HEK293 (cell line): ENCODE measurements around the gene SAMD4A.

Experiments
- CTCF ChIA-PET: fragments of 350-600 bp; formaldehyde crosslinking; extraction: SDS; loops from one replicate; lab custom pipeline; 2021; ENCODE audit warnings: antibody characterized with exemption; lab: Yijun Ruan, JAX
- POLR2A ChIA-PET: fragments of 300-600 bp; formaldehyde crosslinking; extraction: SDS; loops from one replicate; lab custom pipeline; 2020; ENCODE audit warnings: antibody characterized with exemption, inconsistent platforms; lab: Yijun Ruan, JAX
- H3K27ac ChIP-seq: fragments of 200-500 bp; sonication (Bioruptor generic); 2 replicates; pipeline ENCODE4 v1.5.1; 2014; ENCODE audit warnings: low read depth, low read length, control low read depth, inconsistent platforms; ENCODE audit errors: extremely low read depth
- H3K36me3 ChIP-seq, 2 experiments: fragments of 200-500 bp in 1 of 2; sonication (Bioruptor generic) in 1 of 2; 1 replicate in 1 of 2; 2 replicates in 1 of 2; pipeline ENCODE4 v1.5.1; 2014 to 2017; ENCODE audit warnings: inconsistent platforms in 2 of 2, low read length in 2 of 2; ENCODE audit not compliant: control insufficient read depth in 2 of 2, insufficient read depth in 1 of 2
- H3K4me1 ChIP-seq: fragments of 200-500 bp; sonication (Bioruptor generic); 2 replicates; pipeline ENCODE4 v1.5.1; 2014; ENCODE audit warnings: mild to moderate bottlenecking, low read length, inconsistent platforms; ENCODE audit not compliant: control insufficient read depth, insufficient read depth
- H3K4me3 ChIP-seq: 2 replicates; pipeline ENCODE4 v1.5.1; 2011; ENCODE audit warnings: low read depth, mild to moderate bottlenecking, control low read depth, low read length, moderate library complexity
- H3K9me3 ChIP-seq: fragments of 200-500 bp; sonication (Bioruptor generic); 2 replicates; pipeline ENCODE4 v1.5.1; 2014; ENCODE audit warnings: low read depth, low read length, inconsistent platforms; ENCODE audit not compliant: control insufficient read depth, insufficient read depth
- MZF1 ChIP-seq: fragments of 450-650 bp; formaldehyde crosslinking; IDR thresholded peaks from 2 replicates; pipeline ENCODE4 v1.5.1; 2017; ENCODE audit warnings: missing biosample characterization, missing genetic modification characterization, borderline replicate concordance
- RBAK ChIP-seq: fragments of 450-650 bp; formaldehyde crosslinking; IDR thresholded peaks from 2 replicates; pipeline ENCODE4 v1.5.1; 2016; ENCODE audit warnings: missing biosample characterization, missing genetic modification characterization
- WT1 ChIP-seq: fragments of 450-650 bp; formaldehyde crosslinking; IDR thresholded peaks from 2 replicates; pipeline ENCODE4 v1.5.1; 2016; ENCODE audit warnings: missing biosample characterization, missing genetic modification characterization
- ZBTB8A ChIP-seq: fragments of 450-650 bp; formaldehyde crosslinking; IDR thresholded peaks from 2 replicates; pipeline ENCODE4 v1.5.1; 2016; ENCODE audit warnings: missing biosample characterization, missing genetic modification characterization
- ZIC2 ChIP-seq: fragments of 450-650 bp; formaldehyde crosslinking; IDR thresholded peaks from 2 replicates; pipeline ENCODE4 v1.5.1; 2016; ENCODE audit warnings: missing biosample characterization, missing genetic modification characterization
- ZNF274 ChIP-seq, 2 experiments: fragments of 200-500 bp in 1 of 2; fragments of 450-650 bp in 1 of 2; sonication (Bioruptor generic) in 1 of 2; formaldehyde crosslinking in 1 of 2; IDR thresholded peaks; 2 replicates each; pipeline versions ENCODE4 v1.5.1 to v1.6.1; 2014 to 2016; ENCODE audit warnings: borderline replicate concordance in 1 of 2, inconsistent platforms in 1 of 2, low read length in 1 of 2, missing biosample characterization in 1 of 2, missing genetic modification characterization in 1 of 2
- ZNF394 ChIP-seq: fragments of 450-650 bp; formaldehyde crosslinking; IDR thresholded peaks from 2 replicates; pipeline ENCODE4 v1.5.1; 2016; ENCODE audit warnings: missing biosample characterization, missing genetic modification characterization, mild to moderate bottlenecking, moderate library complexity, borderline replicate concordance
- ZNF473 ChIP-seq: fragments of 450-650 bp; formaldehyde crosslinking; IDR thresholded peaks from 2 replicates; pipeline ENCODE4 v1.5.1; 2017; ENCODE audit warnings: missing biosample characterization, missing genetic modification characterization
- ZNF555 ChIP-seq: fragments of 450-650 bp; formaldehyde crosslinking; conservative IDR thresholded peaks from 2 replicates; pipeline ENCODE4 v1.5.1; 2017; ENCODE audit warnings: missing biosample characterization, mild to moderate bottlenecking, missing genetic modification characterization, inconsistent platforms
- TF ChIP-seq, protein P1 (sequence below): fragments of 450-650 bp; formaldehyde crosslinking; IDR thresholded peaks from 2 replicates; pipeline ENCODE4 v1.5.1; 2016; ENCODE audit warnings: missing biosample characterization, missing genetic modification characterization
- TF ChIP-seq, protein P2 (sequence below): fragments of 450-650 bp; formaldehyde crosslinking; IDR thresholded peaks from 2 replicates; pipeline ENCODE4 v1.5.1; 2016; ENCODE audit warnings: missing biosample characterization, missing genetic modification characterization
- TF ChIP-seq, protein P3 (sequence below): fragments of 450-650 bp; formaldehyde crosslinking; IDR thresholded peaks from 2 replicates; pipeline ENCODE4 v1.5.1; 2016; ENCODE audit warnings: missing biosample characterization, missing genetic modification characterization

SAMD4A gene

DNA sequence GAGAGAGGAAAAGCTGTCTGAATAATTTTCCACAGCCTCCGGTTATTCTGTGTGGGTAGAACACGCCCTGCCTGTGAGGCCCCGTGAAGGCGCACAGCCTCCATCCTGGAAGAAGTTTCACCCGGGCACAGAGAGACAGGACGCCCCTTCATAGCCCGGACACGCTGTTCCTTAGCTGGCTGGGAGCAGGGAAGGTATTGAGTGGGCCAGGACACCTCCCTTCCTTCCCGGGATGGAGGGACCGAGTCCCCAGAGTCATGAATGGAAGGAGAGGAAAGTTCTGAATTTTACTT, 200.2 kb downstream of the SAMD4A start (continued):
- TF ChIP-seq, protein P1, sequence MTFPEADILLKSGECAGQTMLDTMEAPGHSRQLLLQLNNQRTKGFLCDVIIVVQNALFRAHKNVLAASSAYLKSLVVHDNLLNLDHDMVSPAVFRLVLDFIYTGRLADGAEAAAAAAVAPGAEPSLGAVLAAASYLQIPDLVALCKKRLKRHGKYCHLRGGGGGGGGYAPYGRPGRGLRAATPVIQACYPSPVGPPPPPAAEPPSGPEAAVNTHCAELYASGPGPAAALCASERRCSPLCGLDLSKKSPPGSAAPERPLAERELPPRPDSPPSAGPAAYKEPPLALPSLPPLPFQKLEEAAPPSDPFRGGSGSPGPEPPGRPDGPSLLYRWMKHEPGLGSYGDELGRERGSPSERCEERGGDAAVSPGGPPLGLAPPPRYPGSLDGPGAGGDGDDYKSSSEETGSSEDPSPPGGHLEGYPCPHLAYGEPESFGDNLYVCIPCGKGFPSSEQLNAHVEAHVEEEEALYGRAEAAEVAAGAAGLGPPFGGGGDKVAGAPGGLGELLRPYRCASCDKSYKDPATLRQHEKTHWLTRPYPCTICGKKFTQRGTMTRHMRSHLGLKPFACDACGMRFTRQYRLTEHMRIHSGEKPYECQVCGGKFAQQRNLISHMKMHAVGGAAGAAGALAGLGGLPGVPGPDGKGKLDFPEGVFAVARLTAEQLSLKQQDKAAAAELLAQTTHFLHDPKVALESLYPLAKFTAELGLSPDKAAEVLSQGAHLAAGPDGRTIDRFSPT (tag by site-specific recombination), result no peak
- TF ChIP-seq ZIC2 (tag by site-specific recombination) (no peak), ZNF473 (tag by site-specific recombination) (no peak), WT1 (tag by site-specific recombination) (no peak), ZNF394 (no peak), RBAK (no peak)
- TF ChIP-seq, protein P2, sequence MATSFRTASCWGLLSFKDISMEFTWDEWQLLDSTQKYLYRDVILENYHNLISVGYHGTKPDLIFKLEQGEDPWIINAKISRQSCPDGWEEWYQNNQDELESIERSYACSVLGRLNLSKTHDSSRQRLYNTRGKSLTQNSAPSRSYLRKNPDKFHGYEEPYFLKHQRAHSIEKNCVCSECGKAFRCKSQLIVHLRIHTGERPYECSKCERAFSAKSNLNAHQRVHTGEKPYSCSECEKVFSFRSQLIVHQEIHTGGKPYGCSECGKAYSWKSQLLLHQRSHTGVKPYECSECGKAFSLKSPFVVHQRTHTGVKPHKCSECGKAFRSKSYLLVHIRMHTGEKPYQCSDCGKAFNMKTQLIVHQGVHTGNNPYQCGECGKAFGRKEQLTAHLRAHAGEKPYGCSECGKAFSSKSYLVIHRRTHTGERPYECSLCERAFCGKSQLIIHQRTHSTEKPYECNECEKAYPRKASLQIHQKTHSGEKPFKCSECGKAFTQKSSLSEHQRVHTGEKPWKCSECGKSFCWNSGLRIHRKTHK (tag by site-specific recombination), result no peak
- TF ChIP-seq, protein P3, sequence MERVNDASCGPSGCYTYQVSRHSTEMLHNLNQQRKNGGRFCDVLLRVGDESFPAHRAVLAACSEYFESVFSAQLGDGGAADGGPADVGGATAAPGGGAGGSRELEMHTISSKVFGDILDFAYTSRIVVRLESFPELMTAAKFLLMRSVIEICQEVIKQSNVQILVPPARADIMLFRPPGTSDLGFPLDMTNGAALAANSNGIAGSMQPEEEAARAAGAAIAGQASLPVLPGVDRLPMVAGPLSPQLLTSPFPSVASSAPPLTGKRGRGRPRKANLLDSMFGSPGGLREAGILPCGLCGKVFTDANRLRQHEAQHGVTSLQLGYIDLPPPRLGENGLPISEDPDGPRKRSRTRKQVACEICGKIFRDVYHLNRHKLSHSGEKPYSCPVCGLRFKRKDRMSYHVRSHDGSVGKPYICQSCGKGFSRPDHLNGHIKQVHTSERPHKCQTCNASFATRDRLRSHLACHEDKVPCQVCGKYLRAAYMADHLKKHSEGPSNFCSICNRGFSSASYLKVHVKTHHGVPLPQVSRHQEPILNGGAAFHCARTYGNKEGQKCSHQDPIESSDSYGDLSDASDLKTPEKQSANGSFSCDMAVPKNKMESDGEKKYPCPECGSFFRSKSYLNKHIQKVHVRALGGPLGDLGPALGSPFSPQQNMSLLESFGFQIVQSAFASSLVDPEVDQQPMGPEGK (tag by site-specific recombination), result no peak
- TF ChIP-seq, all 188 proteins: peak for 0

DNA sequence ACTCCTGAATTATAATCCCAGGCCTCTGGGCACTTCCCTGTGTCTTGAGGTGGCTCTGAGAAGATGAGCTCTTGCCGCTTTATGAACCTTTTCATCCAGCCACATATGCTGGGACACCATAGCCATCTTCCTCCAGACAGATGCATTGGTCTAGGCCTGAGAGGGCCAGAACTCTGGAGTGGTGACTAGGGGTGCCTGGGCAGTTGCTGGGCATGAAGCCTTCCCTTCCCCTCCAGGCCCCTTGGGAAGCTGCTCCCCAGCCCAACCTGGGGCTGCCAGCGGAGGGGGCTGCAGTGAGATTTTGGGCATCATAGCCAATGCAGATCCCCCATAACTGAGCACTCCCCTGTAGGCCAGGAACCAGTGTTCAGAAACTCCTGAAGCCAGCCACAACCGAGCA, 200.5 kb downstream of the SAMD4A start:
- H3K27ac ChIP-seq, result no peak overlapping the region
- CTCF ChIA-PET, result interaction anchor here (0.6 to 1.0 kb wide), 3 partner anchors 31 to 203 kb away, joined by 5 to 6 read pairs (median 5); no protein-coding TSS in a partner anchor
- H3K4me1 ChIP-seq, result no peaks in the 10 kb centered on the region
- H3K4me3 ChIP-seq, result no peak overlapping the region
- POLR2A ChIA-PET, result interaction anchor here (0.6 kb wide), 1 partner anchor 72 kb away, joined by 3 read pairs; no protein-coding TSS in a partner anchor
- peaks cover 0 to 7% of the 10 kb centered on the region in 2 experiments; a peak in 1 of 3 replicates for H3K36me3 ChIP-seq
- H3K9me3 ChIP-seq, result no peaks in the 10 kb centered on the region
- TF ChIP-seq ZBTB8A (tag by site-specific recombination) (no peak), MZF1 (tag by site-specific recombination) (0 out of 2 replicates have a peak, but pooled peaks have one; percentile 25)

DNA sequence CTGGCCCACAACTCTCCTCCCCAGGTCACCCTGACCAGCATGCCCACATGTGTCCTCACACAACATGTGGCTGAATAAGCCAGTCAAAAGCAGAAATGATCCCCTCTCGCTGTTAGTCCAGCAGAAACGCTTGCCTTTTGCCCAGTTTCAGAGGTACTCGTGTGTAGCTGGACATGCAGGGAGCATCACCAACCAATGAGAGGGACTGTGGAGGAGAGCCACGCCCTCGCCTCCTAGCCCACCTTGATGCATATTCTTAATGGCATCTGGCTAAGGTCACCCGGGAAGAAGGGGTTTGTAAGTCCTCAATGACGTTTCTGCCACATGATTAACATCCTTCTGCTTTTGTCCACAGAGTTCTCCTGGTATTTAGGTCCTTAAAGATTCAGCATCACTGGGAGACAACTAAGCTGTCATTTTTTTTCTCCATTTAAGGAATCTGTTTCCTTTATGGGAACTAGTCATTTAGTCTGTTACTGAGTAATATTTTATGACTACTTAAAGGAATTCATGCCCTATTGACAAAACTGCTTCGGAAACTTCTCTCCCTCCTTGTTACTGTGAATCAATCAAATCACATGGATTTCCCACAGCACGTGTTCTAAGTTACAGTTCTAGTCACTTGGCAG, 201.7 kb downstream of the SAMD4A start:
- Histone ChIP-seq H3K9me3 (no peaks in the 10 kb centered on the region), H3K36me3 (peaks cover 0 to 5% of the 10 kb centered on the region in 2 experiments; a peak in 1 of 3 replicates), H3K27ac (no peak overlapping the region), H3K4me3 (no peak overlapping the region), H3K4me1 (0 out of 2 replicates have a peak, but pooled peaks cover 2% of the 10 kb centered on the region)
- CTCF ChIA-PET, result no interaction called here
- TF ChIP-seq ZNF555 (no peak), ZNF274 (IDR thresholded peaks at IDR 0.05; ENCODE audit: low read length) (no peak), ZNF274 (tag by site-specific recombination; IDR thresholded peaks at IDR 0.05; ENCODE audit: borderline replicate concordance) (no peak)
- POLR2A ChIA-PET, result no interaction called here
